ENCODE results near the gene PKN1.

The PKN1 gene

GRCh38 chr19:14512406-14512961 is 79.4 kb downstream of the PKN1 start:
- no peak overlapping the region for H3K9ac ChIP-seq (ENCODE audit: low read depth in 1 of 2, low read length in 2 of 2)
- H3K9me3 ChIP-seq (ENCODE audit: control insufficient read depth in 1 of 2, low read length in 2 of 2) = no peaks in the 10 kb centered on the region
- peaks cover 6 to 34% of the 10 kb centered on the region in 2 donors for H3K36me3 ChIP-seq (ENCODE audit: control insufficient read depth in 1 of 2, insufficient read depth in 2 of 2, low read length in 2 of 2)
- no peak overlapping the region for H3K4me3 ChIP-seq (ENCODE audit: low read depth in 1 of 2, low read length in 2 of 2)
- peaks cover 21 to 30% of the 10 kb centered on the region in 2 donors for H3K4me1 ChIP-seq (ENCODE audit: control insufficient read depth in 1 of 2, insufficient read depth in 2 of 2, low read length in 2 of 2)
- no peak overlapping the region for H3K27ac ChIP-seq (ENCODE audit: low read depth, low read length)
- no peaks in the 10 kb centered on the region for H3K27me3 ChIP-seq (ENCODE audit: control insufficient read depth in 1 of 2, insufficient read depth in 2 of 2, low read length in 2 of 2)

DNA sequence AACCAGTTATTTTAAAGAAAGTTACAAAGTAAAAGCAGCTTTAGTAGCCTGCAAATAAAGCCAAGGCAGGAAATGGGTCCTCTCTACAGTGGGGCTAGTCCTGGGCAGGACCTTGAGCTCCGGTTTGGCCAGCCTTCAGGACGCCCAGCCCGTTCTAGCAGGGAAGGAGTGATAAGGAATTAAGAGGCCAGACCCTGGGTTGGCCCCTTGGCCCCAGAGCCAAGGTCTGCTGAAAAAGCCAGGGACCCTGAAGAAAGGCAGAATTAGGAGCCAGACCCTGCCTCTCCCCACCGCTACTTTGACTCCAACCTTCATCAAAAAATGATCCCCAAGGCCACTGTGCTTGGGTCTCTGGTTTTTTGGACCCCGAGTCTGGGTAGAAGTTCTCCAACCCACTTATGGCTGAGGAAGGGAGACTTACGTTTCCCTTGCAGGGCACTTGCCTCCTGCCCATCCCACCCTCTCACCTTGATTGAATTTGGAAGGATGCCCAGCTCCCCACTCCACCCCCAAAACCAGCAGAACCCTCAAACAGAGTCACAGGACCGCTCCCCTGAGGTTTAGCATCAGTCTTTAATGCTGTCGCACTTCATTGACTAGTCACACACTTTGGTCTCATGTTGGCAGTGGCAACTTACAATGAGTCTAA is 81.2 kb downstream of the PKN1 start:
- H3K27ac ChIP-seq (ENCODE audit: low read depth, low read length) = no peak overlapping the region
- H3K27me3 ChIP-seq (ENCODE audit: control insufficient read depth in 1 of 2, insufficient read depth in 2 of 2, low read length in 2 of 2) = no peaks in the 10 kb centered on the region
- H3K9ac ChIP-seq (ENCODE audit: low read depth in 1 of 2, low read length in 2 of 2) = peak overlapping the region in 1 of 2 donors; percentile 14
- no peaks in the 10 kb centered on the region for H3K9me3 ChIP-seq (ENCODE audit: control insufficient read depth in 1 of 2, low read length in 2 of 2)
- peaks cover 22 to 30% of the 10 kb centered on the region in 2 donors for H3K4me1 ChIP-seq (ENCODE audit: control insufficient read depth in 1 of 2, insufficient read depth in 2 of 2, low read length in 2 of 2)
- no peak overlapping the region for H3K4me3 ChIP-seq (ENCODE audit: low read depth in 1 of 2, low read length in 2 of 2)
- H3K36me3 ChIP-seq (ENCODE audit: control insufficient read depth in 1 of 2, insufficient read depth in 2 of 2, low read length in 2 of 2) = peaks cover 6 to 34% of the 10 kb centered on the region in 2 donors

DNA sequence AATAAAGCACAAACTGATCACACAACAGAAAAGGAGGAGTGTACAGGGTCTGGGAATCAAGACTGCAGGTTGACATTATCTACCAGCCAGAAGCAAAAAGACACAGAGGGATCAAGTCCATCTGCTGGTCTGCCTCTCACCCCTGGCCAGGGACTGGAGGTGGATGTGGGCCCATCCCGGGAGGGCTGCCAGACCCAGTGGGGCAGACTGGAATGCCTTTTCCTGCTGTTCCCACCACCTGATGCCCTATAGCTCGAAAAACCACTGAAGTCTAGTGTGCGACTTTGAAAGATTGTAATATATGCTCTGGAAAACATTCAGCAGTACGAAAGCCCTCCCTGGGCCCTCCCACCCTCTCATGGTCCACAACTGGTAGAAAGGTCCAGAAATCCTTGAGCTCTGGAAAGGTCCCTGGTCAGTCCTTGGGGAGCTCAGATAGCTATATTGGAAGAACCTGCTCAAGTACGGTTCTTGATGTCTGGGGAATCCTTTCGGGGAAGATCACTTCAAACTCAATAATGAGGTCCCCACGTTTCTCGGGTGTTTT is 82.5 kb downstream of the PKN1 start:
- H3K9ac ChIP-seq (ENCODE audit: low read depth in 1 of 2, low read length in 2 of 2) = peak overlapping the region; percentile 98 to 100
- H3K27ac ChIP-seq (ENCODE audit: low read depth, low read length) = no peak overlapping the region
- peak overlapping the region; percentile 87 to 88 for H3K4me3 ChIP-seq (ENCODE audit: low read depth in 1 of 2, low read length in 2 of 2)
- no peaks in the 10 kb centered on the region for H3K27me3 ChIP-seq (ENCODE audit: control insufficient read depth in 1 of 2, insufficient read depth in 2 of 2, low read length in 2 of 2)
- H3K9me3 ChIP-seq (ENCODE audit: control insufficient read depth in 1 of 2, low read length in 2 of 2) = no peaks in the 10 kb centered on the region
- H3K36me3 ChIP-seq (ENCODE audit: control insufficient read depth in 1 of 2, insufficient read depth in 2 of 2, low read length in 2 of 2) = peaks cover 6 to 34% of the 10 kb centered on the region in 2 donors
- H3K4me1 ChIP-seq (ENCODE audit: control insufficient read depth in 1 of 2, insufficient read depth in 2 of 2, low read length in 2 of 2) = peaks cover 27 to 30% of the 10 kb centered on the region in 2 donors

GRCh38 chr19:14516048-14516534 is 83.0 kb downstream of the PKN1 start:
- Histone ChIP-seq H3K4me3 (ENCODE audit: low read depth in 1 of 2, low read length in 2 of 2) (peak overlapping the region; percentile 87 to 88), H3K4me1 (ENCODE audit: control insufficient read depth in 1 of 2, insufficient read depth in 2 of 2, low read length in 2 of 2) (peaks cover 27 to 30% of the 10 kb centered on the region in 2 donors), H3K9ac (ENCODE audit: low read depth in 1 of 2, low read length in 2 of 2) (peak overlapping the region; percentile 98 to 100), H3K36me3 (ENCODE audit: control insufficient read depth in 1 of 2, insufficient read depth in 2 of 2, low read length in 2 of 2) (peaks cover 6 to 34% of the 10 kb centered on the region in 2 donors), H3K27me3 (ENCODE audit: control insufficient read depth in 1 of 2, insufficient read depth in 2 of 2, low read length in 2 of 2) (no peaks in the 10 kb centered on the region), H3K9me3 (ENCODE audit: control insufficient read depth in 1 of 2, low read length in 2 of 2) (no peaks in the 10 kb centered on the region), H3K27ac (ENCODE audit: low read depth, low read length) (no peak overlapping the region)

DNA sequence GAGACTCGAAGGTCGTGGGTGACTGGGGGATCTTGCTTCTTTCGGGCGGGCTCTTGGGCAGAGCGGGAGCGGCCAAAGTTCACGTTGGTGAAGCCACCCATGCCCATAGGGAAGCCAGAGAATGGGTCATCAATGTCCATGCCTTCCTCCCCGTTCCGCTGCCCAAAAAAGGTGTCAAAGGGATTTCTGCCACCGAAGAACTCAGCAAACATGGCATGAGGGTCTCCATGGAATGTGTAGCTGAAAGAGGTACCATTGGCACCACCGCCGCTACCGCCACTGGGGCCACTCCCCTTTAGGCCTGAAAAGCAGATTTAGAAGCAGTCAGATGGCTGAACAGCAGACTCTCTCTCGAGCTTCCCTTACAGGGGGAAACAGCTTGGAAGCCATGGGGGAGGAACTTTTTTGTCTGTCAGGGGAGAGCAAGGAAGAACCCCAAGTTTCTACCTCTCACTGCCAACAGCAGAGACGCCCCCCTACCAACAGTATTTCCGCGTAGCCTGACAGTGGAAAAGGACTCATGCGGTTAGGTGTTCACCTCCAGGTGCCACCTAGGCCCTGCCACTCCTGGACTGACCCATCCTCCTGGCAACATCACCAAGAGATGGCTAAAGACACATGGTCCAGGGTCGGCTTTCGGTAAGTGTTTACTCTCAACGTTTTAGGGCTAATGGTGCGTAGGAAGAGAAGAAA is 83.8 kb downstream of the PKN1 start:
- no peaks in the 10 kb centered on the region for H3K9me3 ChIP-seq (ENCODE audit: control insufficient read depth in 1 of 2, low read length in 2 of 2)
- peaks cover 32 to 35% of the 10 kb centered on the region in 2 donors for H3K4me1 ChIP-seq (ENCODE audit: control insufficient read depth in 1 of 2, insufficient read depth in 2 of 2, low read length in 2 of 2)
- H3K27ac ChIP-seq (ENCODE audit: low read depth, low read length) = peak overlapping the region; percentile 100
- no peaks in the 10 kb centered on the region for H3K27me3 ChIP-seq (ENCODE audit: control insufficient read depth in 1 of 2, insufficient read depth in 2 of 2, low read length in 2 of 2)
- peak overlapping the region; percentile 87 to 88 for H3K4me3 ChIP-seq (ENCODE audit: low read depth in 1 of 2, low read length in 2 of 2)
- H3K36me3 ChIP-seq (ENCODE audit: control insufficient read depth in 1 of 2, insufficient read depth in 2 of 2, low read length in 2 of 2) = peaks cover 6 to 34% of the 10 kb centered on the region in 2 donors
- H3K9ac ChIP-seq (ENCODE audit: low read depth in 1 of 2, low read length in 2 of 2) = peak overlapping the region; percentile 98 to 100

DNA sequence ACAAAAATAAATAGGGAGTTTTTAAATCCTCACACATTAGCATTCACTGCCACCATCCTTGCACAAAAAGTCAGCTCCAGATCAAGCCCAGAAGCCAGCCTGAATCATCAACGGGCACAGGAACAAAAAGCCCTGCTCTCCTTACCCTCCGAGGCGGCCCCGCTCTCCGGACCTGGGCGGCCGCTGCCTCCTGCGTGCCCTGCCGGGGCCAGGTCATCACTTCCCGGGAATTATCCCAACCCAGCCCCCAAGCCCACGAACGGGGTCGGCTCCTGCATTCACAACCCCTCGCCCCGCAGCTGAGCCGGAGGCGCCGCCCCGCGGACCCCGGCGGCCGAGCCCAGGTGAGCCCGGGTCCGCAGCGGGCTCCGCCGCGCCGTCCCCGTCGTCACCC is 84.3 kb downstream of the PKN1 start:
- no peaks in the 10 kb centered on the region for H3K27me3 ChIP-seq (ENCODE audit: control insufficient read depth in 1 of 2, insufficient read depth in 2 of 2, low read length in 2 of 2)
- peak overlapping the region; percentile 100 for H3K27ac ChIP-seq (ENCODE audit: low read depth, low read length)
- H3K4me3 ChIP-seq (ENCODE audit: low read depth in 1 of 2, low read length in 2 of 2) = peak overlapping the region; percentile 87 to 88
- H3K9ac ChIP-seq (ENCODE audit: low read depth in 1 of 2, low read length in 2 of 2) = peak overlapping the region; percentile 98 to 100
- H3K4me1 ChIP-seq (ENCODE audit: control insufficient read depth in 1 of 2, insufficient read depth in 2 of 2, low read length in 2 of 2) = peaks cover 33 to 41% of the 10 kb centered on the region in 2 donors
- no peaks in the 10 kb centered on the region for H3K9me3 ChIP-seq (ENCODE audit: control insufficient read depth in 1 of 2, low read length in 2 of 2)
- peaks cover 6 to 34% of the 10 kb centered on the region in 2 donors for H3K36me3 ChIP-seq (ENCODE audit: control insufficient read depth in 1 of 2, insufficient read depth in 2 of 2, low read length in 2 of 2)

- peak within 1 kb of the TSS; percentile 98 to 100 for H3K9ac ChIP-seq (ENCODE audit: low read depth in 1 of 2, low read length in 2 of 2)
- H3K4me3 ChIP-seq (ENCODE audit: low read depth in 1 of 2, low read length in 2 of 2) = peak within 1 kb of the TSS; percentile 87 to 88
- peak within 1 kb of the TSS; percentile 100 for H3K27ac ChIP-seq (ENCODE audit: low read depth, low read length)
- peaks cover 38 to 46% of the 10 kb centered on the region in 2 donors for H3K4me1 ChIP-seq (ENCODE audit: control insufficient read depth in 1 of 2, insufficient read depth in 2 of 2, low read length in 2 of 2)
- peaks cover 6 to 34% of the 10 kb centered on the region in 2 donors for H3K36me3 ChIP-seq (ENCODE audit: control insufficient read depth in 1 of 2, insufficient read depth in 2 of 2, low read length in 2 of 2)
- no peaks in the 10 kb centered on the region for H3K27me3 ChIP-seq (ENCODE audit: control insufficient read depth in 1 of 2, insufficient read depth in 2 of 2, low read length in 2 of 2)
- no peaks in the 10 kb centered on the region for H3K9me3 ChIP-seq (ENCODE audit: control insufficient read depth in 1 of 2, low read length in 2 of 2)
Observed at GRCh38 chr19:14517840-14518505, 84.9 kb downstream of the PKN1 start, which contains the start of gene DNAJB1. Gene DNAJB1 (minus strand): TSS chr19:14518397. CDS start chr19:14518349, 48 bp downstream.

DNA sequence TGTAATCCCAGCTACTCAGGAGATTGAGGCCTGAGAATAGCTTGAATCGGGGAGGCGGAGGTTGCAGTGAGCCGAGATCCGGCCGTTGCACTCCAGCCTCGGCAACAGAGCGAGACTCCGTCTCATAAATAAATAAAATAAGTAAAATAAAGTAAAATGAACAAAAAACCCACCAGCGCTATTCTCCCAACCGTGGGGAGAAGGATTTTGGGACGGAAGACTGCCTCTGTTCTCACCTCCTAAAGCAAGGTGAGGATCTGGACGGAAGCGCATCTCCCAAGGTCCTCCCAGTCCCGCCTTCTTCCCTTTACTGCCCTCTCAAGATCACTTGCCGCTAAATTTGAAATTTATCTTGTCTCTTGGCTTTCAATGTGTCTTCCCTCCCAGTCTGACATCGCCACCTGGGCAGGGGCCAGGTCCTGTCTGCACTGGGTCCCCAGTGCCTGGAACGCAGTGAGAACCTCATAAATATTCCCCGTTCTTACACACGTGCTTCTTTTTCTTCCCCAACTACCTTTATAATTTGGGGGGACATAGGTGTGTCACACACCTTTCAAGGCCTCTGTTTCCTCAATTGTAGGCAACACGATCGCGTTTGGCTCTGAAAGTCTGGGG is 86.2 kb downstream of the PKN1 start:
- Histone ChIP-seq H3K27ac (ENCODE audit: low read depth, low read length) (no peak overlapping the region), H3K36me3 (ENCODE audit: control insufficient read depth in 1 of 2, insufficient read depth in 2 of 2, low read length in 2 of 2) (peaks cover 2 to 20% of the 10 kb centered on the region in 2 donors), H3K9ac (ENCODE audit: low read depth in 1 of 2, low read length in 2 of 2) (peak overlapping the region in 1 of 2 donors; percentile 3), H3K27me3 (ENCODE audit: control insufficient read depth in 1 of 2, insufficient read depth in 2 of 2, low read length in 2 of 2) (no peaks in the 10 kb centered on the region), H3K4me1 (ENCODE audit: control insufficient read depth in 1 of 2, insufficient read depth in 2 of 2, low read length in 2 of 2) (peaks cover 38 to 46% of the 10 kb centered on the region in 2 donors), H3K4me3 (ENCODE audit: low read depth in 1 of 2, low read length in 2 of 2) (no peak overlapping the region), H3K9me3 (ENCODE audit: control insufficient read depth in 1 of 2, low read length in 2 of 2) (no peaks in the 10 kb centered on the region)

GRCh38 chr19:14519860-14520407 is 86.8 kb downstream of the PKN1 start:
- no peaks in the 10 kb centered on the region for H3K27me3 ChIP-seq (ENCODE audit: control insufficient read depth in 1 of 2, insufficient read depth in 2 of 2, low read length in 2 of 2)
- H3K9me3 ChIP-seq (ENCODE audit: control insufficient read depth in 1 of 2, low read length in 2 of 2) = no peaks in the 10 kb centered on the region
- no peak overlapping the region for H3K4me3 ChIP-seq (ENCODE audit: low read depth in 1 of 2, low read length in 2 of 2)
- H3K4me1 ChIP-seq (ENCODE audit: control insufficient read depth in 1 of 2, insufficient read depth in 2 of 2, low read length in 2 of 2) = peaks cover 35 to 42% of the 10 kb centered on the region in 2 donors
- peaks cover 0 to 14% of the 10 kb centered on the region in 2 donors for H3K36me3 ChIP-seq (ENCODE audit: control insufficient read depth in 1 of 2, insufficient read depth in 2 of 2, low read length in 2 of 2)
- H3K27ac ChIP-seq (ENCODE audit: low read depth, low read length) = no peak overlapping the region
- H3K9ac ChIP-seq (ENCODE audit: low read depth in 1 of 2, low read length in 2 of 2) = peak overlapping the region in 1 of 2 donors; percentile 3
